Esophagus muscularis mucosa (tissue), 4 donors: ENCODE measurements around the gene CARD9. TPM values are rescaled to one million over a fixed set of nuclear protein-coding genes. Genes with fewer than 3 reads are reported as not detected.

Experiments
- DNase-seq: peaks from one replicate; pipeline ENCODE4 v3.0.0-alpha.2; 2017; ENCODE audit errors: extremely low spot score
- H3K27ac ChIP-seq, 4 donors: fragments of 200-600 bp; sonication (generic); replicated peaks in 1 of 4; 1 replicate in 3 of 4; 2 replicates in 1 of 4; pipeline ENCODE4 v1.5.1; 2016 to 2019; ENCODE audit warnings: mild to moderate bottlenecking in 1 of 4
- H3K27me3 ChIP-seq, 4 donors: fragments of 200-600 bp; sonication (generic); one replicate each; pipeline versions ENCODE4 v1.5.1 to v1.6.0; 2016 to 2019
- H3K36me3 ChIP-seq, 4 donors: fragments of 200-600 bp; sonication (generic); one replicate each; pipeline ENCODE4 v1.5.1; 2016 to 2019
- H3K4me1 ChIP-seq, 4 donors: fragments of 200-600 bp; sonication (generic); one replicate each; pipeline ENCODE4 v1.5.1; 2016 to 2019
- H3K4me3 ChIP-seq, 4 donors: fragments of 200-600 bp; sonication (generic); 1 replicate in 2 of 4; 2 replicates in 2 of 4; pipeline ENCODE4 v1.5.1; 2016 to 2019; ENCODE audit warnings: mild to moderate bottlenecking in 4 of 4, moderate library complexity in 1 of 4
- H3K9me3 ChIP-seq, 4 donors: fragments of 200-600 bp; sonication (generic); 1 replicate in 3 of 4; 2 replicates in 1 of 4; pipeline ENCODE4 v1.5.1; 2016 to 2019
- CTCF ChIP-seq, 3 experiments: fragments of 200-600 bp in 2 of 3; fragments of 450-650 bp in 1 of 3; sonication (generic) in 2 of 3; IDR thresholded peaks; one replicate each; pipeline ENCODE4 v1.5.1; 2017 to 2019; ENCODE audit warnings: antibody characterized with exemption in 3 of 3, mild to moderate bottlenecking in 2 of 3, moderate library complexity in 1 of 3
- EP300 ChIP-seq: sonication (generic); formaldehyde crosslinking; IDR thresholded peaks from one replicate; pipeline ENCODE4 v1.6.1; 2017; ENCODE audit warnings: antibody characterized with exemption
- POLR2A ChIP-seq: fragments of 450-650 bp; IDR thresholded peaks from one replicate; pipeline ENCODE4 v1.6.1; 2017; ENCODE audit warnings: antibody characterized with exemption, moderate library complexity, mild to moderate bottlenecking, low read depth
- POLR2AphosphoS5 ChIP-seq, 2 donors: sonication (generic); formaldehyde crosslinking; IDR thresholded peaks; one replicate each; pipeline ENCODE4 v1.6.1; 2017; ENCODE audit warnings: antibody characterized with exemption in 2 of 2
- WGBS: methylation state at CpG from one replicate; pipeline ENCODE4 v1.1.5; 2018; 5-methylcytosine and 5-hydroxymethylcytosine counted together
- intact Hi-C: fragments of 100-400 bp; cut with DNase I; formaldehyde crosslinking; loops from one replicate; pipeline ENCODE4 v1.15.1; 2023
- total RNA-seq, 4 donors: library from RNA; depleted of rRNA; stranded (reverse); fragments of >200 nt; gene quantifications; one replicate each; pipeline versions ENCODE4 v1.1.0 to v1.2.1, GENCODE V29; 2016

Gene CARD9
- total RNA-seq, 4 donors from 2014 or later, result 1.2 to 4.2 (median 1.9) TPM

- DNase-seq, result no peak
- intact Hi-C loops, result no loop called here
- Histone ChIP-seq H3K27ac (no peak overlapping the region), H3K9me3 (no peaks in the 10 kb centered on the region), H3K27me3 (peaks cover 0 to 8% (median 0%) of the 10 kb centered on the region in 4 donors), H3K36me3 (peaks cover 0 to 9% (median 0%) of the 10 kb centered on the region in 4 donors), H3K4me1 (peaks cover 0 to 10% (median 6%) of the 10 kb centered on the region in 4 donors), H3K4me3 (no peak overlapping the region)
- TF ChIP-seq POLR2AphosphoS5 (IDR thresholded peaks at IDR 0.05), result no peak
- no peak for TF ChIP-seq EP300
- TF ChIP-seq POLR2A, result no peak
- no peak for TF ChIP-seq CTCF (IDR thresholded peaks at IDR 0.05)
- WGBS, result 94% methylated on average over 36 of the region's 54 CpGs
Measured at GRCh38 chr9:136370687-136371532, 2.6 kb downstream of the CARD9 start.

- Histone ChIP-seq H3K27ac (no peak overlapping the region), H3K9me3 (no peaks in the 10 kb centered on the region), H3K36me3 (peaks cover 0 to under 1% (median 0%) of the 10 kb centered on the region in 4 donors), H3K4me3 (no peak overlapping the region), H3K27me3 (peaks cover 0 to 16% (median 0%) of the 10 kb centered on the region in 4 donors), H3K4me1 (peaks cover 0 to 10% (median 6%) of the 10 kb centered on the region in 4 donors)
- TF ChIP-seq EP300, result no peak
- no peak for TF ChIP-seq POLR2A
- no peak for TF ChIP-seq POLR2AphosphoS5 (IDR thresholded peaks at IDR 0.05)
- no peak for TF ChIP-seq CTCF (IDR thresholded peaks at IDR 0.05)
- intact Hi-C loops, result no loop called here
- WGBS, result 80% methylated on average over 1 of the region's 19 CpGs
- no peak for DNase-seq
Measured at GRCh38 chr9:136370037-136370436, 3.4 kb downstream of the CARD9 start.

- DNase-seq, result no peak
- intact Hi-C loops, result no loop called here
- Histone ChIP-seq H3K36me3 (no peaks in the 10 kb centered on the region), H3K27ac (no peak overlapping the region), H3K4me1 (peaks cover 9 to 21% (median 15%) of the 10 kb centered on the region in 4 donors), H3K27me3 (peaks cover 0 to 28% (median 0%) of the 10 kb centered on the region in 4 donors), H3K9me3 (no peaks in the 10 kb centered on the region), H3K4me3 (no peak overlapping the region)
- WGBS, result 85% methylated on average over 10 of the region's 18 CpGs
- TF ChIP-seq POLR2AphosphoS5 (IDR thresholded peaks at IDR 0.05) (no peak), POLR2A (no peak), EP300 (no peak), CTCF (IDR thresholded peaks at IDR 0.05) (no peak)
Measured at GRCh38 chr9:136368190-136368589, 5.3 kb downstream of the CARD9 start.

GRCh38 chr9:136367296-136368145 is 5.9 kb downstream of the CARD9 start:
- intact Hi-C loops, result no loop called here
- Histone ChIP-seq H3K27ac (no peak overlapping the region), H3K4me3 (no peak overlapping the region), H3K4me1 (peaks cover 12 to 23% (median 17%) of the 10 kb centered on the region in 4 donors), H3K9me3 (no peaks in the 10 kb centered on the region), H3K27me3 (peaks cover 0 to 28% (median 0%) of the 10 kb centered on the region in 4 donors), H3K36me3 (no peaks in the 10 kb centered on the region)
- 89% methylated on average over 13 of the region's 45 CpGs for WGBS
- no peak for DNase-seq
- TF ChIP-seq EP300, result no peak
- no peak for TF ChIP-seq CTCF (IDR thresholded peaks at IDR 0.05)
- TF ChIP-seq POLR2A, result no peak
- TF ChIP-seq POLR2AphosphoS5 (IDR thresholded peaks at IDR 0.05), result no peak
